Neuronal stem cell (in vitro differentiated cells): ENCODE data around the gene CARD16.
"Not testable (repeated sequence)": the region's sequence is repeated elsewhere in the genome, so short reads cannot be mapped to it uniquely, and the experiment has no call there.

Source experiments
- DNase-seq: peaks from one replicate; pipeline ENCODE4 v3.0.0-alpha.2; 2013; ENCODE audit warnings: low spot score
- H2AFZ ChIP-seq: one replicate; pipeline ENCODE4 v1.6.1; 2013; ENCODE audit warnings: mild to moderate bottlenecking, low read length, inconsistent platforms
- H2AK5ac ChIP-seq: 2 replicates; pipeline ENCODE4 v1.6.1; 2013; ENCODE audit warnings: low read depth, mild to moderate bottlenecking, inconsistent platforms, low read length, moderate library complexity, mixed read lengths
- H2BK120ac ChIP-seq: 2 replicates; pipeline ENCODE4 v1.6.1; 2013; ENCODE audit warnings: low read depth, mild to moderate bottlenecking, inconsistent platforms, low read length, moderate library complexity, mixed read lengths
- H2BK12ac ChIP-seq: one replicate; pipeline ENCODE4 v1.6.1; 2013; ENCODE audit warnings: low read length, inconsistent platforms
- H2BK15ac ChIP-seq: 2 replicates; pipeline ENCODE4 v1.6.1; 2013; ENCODE audit warnings: mild to moderate bottlenecking, low read length, inconsistent platforms, mixed read lengths
- H2BK5ac ChIP-seq: one replicate; pipeline ENCODE4 v1.6.1; 2013; ENCODE audit warnings: inconsistent platforms, mild to moderate bottlenecking, low read length, moderate library complexity
- H3K14ac ChIP-seq: one replicate; pipeline ENCODE4 v1.6.1; 2013; ENCODE audit warnings: low read length, inconsistent platforms
- H3K18ac ChIP-seq: 2 replicates; pipeline ENCODE4 v1.6.1; 2013; ENCODE audit warnings: low read length, inconsistent platforms
- H3K23ac ChIP-seq: 2 replicates; pipeline ENCODE4 v1.6.1; 2013; ENCODE audit warnings: low read depth, mild to moderate bottlenecking, mixed read lengths, low read length, inconsistent platforms; ENCODE audit not compliant: poor library complexity
- H3K27ac ChIP-seq: replicated peaks from 3 replicates; pipeline ENCODE4 v1.5.1; 2013; ENCODE audit warnings: low read length, inconsistent platforms
- H3K27me3 ChIP-seq, 3 experiments: 2 replicates each; pipeline ENCODE4 v1.6.1; 2013; ENCODE audit warnings: low read length in 3 of 3, mild to moderate bottlenecking in 2 of 3, inconsistent platforms in 1 of 3, low read depth in 1 of 3, mixed read lengths in 1 of 3, moderate library complexity in 1 of 3; ENCODE audit not compliant: control insufficient read depth in 3 of 3, insufficient read depth in 3 of 3
- H3K36me3 ChIP-seq, 2 donors: replicated peaks in 1 of 2; 2 replicates each; pipeline ENCODE4 v1.6.1; 2013; ENCODE audit warnings: low read length in 2 of 2; ENCODE audit not compliant: control insufficient read depth in 2 of 2, insufficient read depth in 2 of 2
- H3K4ac ChIP-seq: 2 replicates; pipeline ENCODE4 v1.6.1; 2013; ENCODE audit warnings: inconsistent platforms, mild to moderate bottlenecking, low read length, moderate library complexity
- H3K4me1 ChIP-seq, 2 donors: 1 replicate in 1 of 2; 2 replicates in 1 of 2; pipeline ENCODE4 v1.6.1; 2013; ENCODE audit warnings: low read length in 2 of 2, low read depth in 1 of 2; ENCODE audit not compliant: control insufficient read depth in 2 of 2, insufficient read depth in 1 of 2
- H3K4me2 ChIP-seq: one replicate; pipeline ENCODE4 v1.6.1; 2013; ENCODE audit warnings: mild to moderate bottlenecking, low read length, inconsistent platforms; ENCODE audit not compliant: insufficient read depth, poor library complexity, severe bottlenecking
- H3K4me3 ChIP-seq, 2 donors: 2 replicates each; pipeline ENCODE4 v1.5.1; 2013; ENCODE audit warnings: low read length in 2 of 2, mild to moderate bottlenecking in 2 of 2, inconsistent platforms in 1 of 2, moderate library complexity in 1 of 2
- H3K79me1 ChIP-seq: one replicate; pipeline ENCODE4 v1.6.1; 2013; ENCODE audit warnings: low read depth, mild to moderate bottlenecking, inconsistent platforms, low read length, moderate library complexity
- H3K9ac ChIP-seq: one replicate; pipeline ENCODE4 v1.6.1; 2013; ENCODE audit warnings: mild to moderate bottlenecking, low read depth, low read length, inconsistent platforms; ENCODE audit not compliant: poor library complexity
- H3K9me3 ChIP-seq, 2 donors: replicated peaks in 1 of 2; 2 replicates each; pipeline versions ENCODE3 to v1.6.1; 2013; ENCODE audit warnings: low read length in 2 of 2, mild to moderate bottlenecking in 2 of 2, inconsistent platforms in 1 of 2, low read depth in 1 of 2, mixed read lengths in 1 of 2, moderate library complexity in 1 of 2; ENCODE audit not compliant: control insufficient read depth in 2 of 2, insufficient read depth in 1 of 2
- H4K8ac ChIP-seq: one replicate; pipeline ENCODE4 v1.6.1; 2013; ENCODE audit warnings: low read depth, mild to moderate bottlenecking, inconsistent platforms, low read length, moderate library complexity
- H4K91ac ChIP-seq: one replicate; pipeline ENCODE4 v1.6.1; 2013; ENCODE audit warnings: low read length, low read depth, mild to moderate bottlenecking, inconsistent platforms; ENCODE audit not compliant: poor library complexity
- WGBS, 2 donors: extraction: QIAGEN DNeasy Blood & Tissue Kit; methylation state at CpG; one replicate each; pipeline ENCODE4 v1.1.7; 2013; ENCODE audit warnings: missing lambda C conversion rate in 2 of 2, mixed read lengths in 1 of 2; ENCODE audit not compliant: insufficient read length in 2 of 2, insufficient replicate concordance in 1 of 2; ENCODE audit errors: extremely low coverage in 2 of 2; 5-methylcytosine and 5-hydroxymethylcytosine counted together

The CARD16 gene

DNA sequence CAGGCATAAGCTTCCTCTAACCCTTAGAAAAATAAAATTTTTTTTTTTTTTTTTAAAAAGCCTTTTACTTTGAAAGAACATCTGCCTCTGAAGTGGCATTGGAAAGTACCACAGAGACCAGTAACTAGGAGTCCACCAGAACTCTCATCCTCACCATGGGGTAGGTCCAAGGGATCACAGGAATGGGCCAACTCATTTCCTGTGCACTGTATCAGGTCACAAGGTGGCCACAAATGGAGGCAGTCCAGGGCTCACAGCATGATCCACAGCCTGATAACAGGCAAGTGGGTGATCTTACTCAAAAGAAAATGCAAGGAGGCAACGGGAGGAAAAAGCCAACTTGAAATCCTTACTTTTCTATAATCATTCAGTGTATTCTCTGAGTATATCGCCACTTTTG lies 24.6 kb upstream of the CARD16 start:
- not testable (repeated sequence) for DNase-seq, H2AK5ac ChIP-seq, H3K9ac ChIP-seq, H3K4me1 ChIP-seq, H3K18ac ChIP-seq, H2BK12ac ChIP-seq, H4K8ac ChIP-seq, H3K36me3 ChIP-seq, H3K4ac ChIP-seq, H4K91ac ChIP-seq, H3K9me3 ChIP-seq, H3K4me2 ChIP-seq, H3K27me3 ChIP-seq, H2BK5ac ChIP-seq, H3K14ac ChIP-seq, H3K27ac ChIP-seq, H2BK15ac ChIP-seq, H3K79me1 ChIP-seq, H3K4me3 ChIP-seq, H2AFZ ChIP-seq, H2BK120ac ChIP-seq, H3K23ac ChIP-seq
- WGBS, 2 donors: no CpG with 5 or more reads among the region's 2 CpGs

GRCh38 chr11:105063245-105063941 lies 18.3 kb upstream of the CARD16 start:
- not testable (repeated sequence) for H2BK120ac ChIP-seq, H3K36me3 ChIP-seq, H3K4me1 ChIP-seq, H3K9ac ChIP-seq, H2AFZ ChIP-seq, DNase-seq, H3K23ac ChIP-seq, H2BK12ac ChIP-seq, H2AK5ac ChIP-seq, H3K4me3 ChIP-seq, H3K4me2 ChIP-seq, H3K14ac ChIP-seq, H4K8ac ChIP-seq, H2BK5ac ChIP-seq, H2BK15ac ChIP-seq, H3K79me1 ChIP-seq, H3K18ac ChIP-seq, H3K4ac ChIP-seq, H4K91ac ChIP-seq, H3K27ac ChIP-seq, H3K9me3 ChIP-seq, H3K27me3 ChIP-seq
- WGBS, 2 donors: no CpG with 5 or more reads among the region's 9 CpGs

GRCh38 chr11:105057432-105057831 lies 12.3 kb upstream of the CARD16 start:
- H3K4ac ChIP-seq: no peak overlapping the region
- no peak for DNase-seq
- no peak overlapping the region for H2AK5ac ChIP-seq
- H3K18ac ChIP-seq: no peak overlapping the region
- H3K9ac ChIP-seq: no peak overlapping the region
- H3K27me3 ChIP-seq: no peaks in the 10 kb centered on the region
- no CpG with 5 or more reads among the region's 4 CpGs for WGBS, 2 donors
- H3K36me3 ChIP-seq: no peaks in the 10 kb centered on the region
- no peak overlapping the region for H3K14ac ChIP-seq
- H3K4me2 ChIP-seq: no peak overlapping the region
- no peak overlapping the region for H3K4me3 ChIP-seq
- peaks cover 0 to 2% of the 10 kb centered on the region in 2 donors for H3K4me1 ChIP-seq
- no peak overlapping the region for H3K23ac ChIP-seq
- no peak overlapping the region for H4K91ac ChIP-seq
- no peak overlapping the region for H3K27ac ChIP-seq
- no peak overlapping the region for H2BK15ac ChIP-seq
- H2BK120ac ChIP-seq: no peak overlapping the region
- H3K79me1 ChIP-seq: no peaks in the 10 kb centered on the region
- H2AFZ ChIP-seq: no peak overlapping the region
- H4K8ac ChIP-seq: no peak overlapping the region
- H2BK5ac ChIP-seq: no peak overlapping the region
- no peaks in the 10 kb centered on the region for H3K9me3 ChIP-seq
- H2BK12ac ChIP-seq: no peak overlapping the region

DNA sequence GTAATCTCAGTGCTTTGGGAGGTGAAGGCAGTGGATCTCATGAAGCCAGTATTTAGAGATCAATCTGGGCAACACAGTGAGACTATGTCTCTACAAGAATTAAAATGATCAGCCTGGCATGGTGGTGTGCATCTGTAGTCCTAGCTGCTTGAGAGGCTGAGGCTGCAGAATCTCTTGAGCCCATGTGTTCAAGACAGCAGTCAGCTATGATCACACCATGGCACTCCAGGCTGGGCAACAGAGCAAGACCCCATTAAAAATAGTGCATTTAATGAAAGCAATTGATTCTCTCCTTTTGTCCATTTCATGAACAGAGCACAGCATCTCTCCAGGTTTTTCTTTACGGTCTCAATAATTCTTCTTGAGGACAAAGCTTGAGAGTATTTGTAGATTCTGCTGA lies 11.3 kb upstream of the CARD16 start:
- Histone ChIP-seq H4K91ac (no peak overlapping the region), H4K8ac (no peak overlapping the region), H3K4me2 (no peak overlapping the region), H3K79me1 (no peaks in the 10 kb centered on the region), H3K14ac (no peak overlapping the region), H3K9me3 (no peaks in the 10 kb centered on the region), H2AFZ (no peak overlapping the region), H2BK120ac (no peak overlapping the region), H3K4me1 (peaks cover 0 to 2% of the 10 kb centered on the region in 2 donors), H3K27me3 (no peaks in the 10 kb centered on the region), H3K9ac (no peak overlapping the region), H3K23ac (no peak overlapping the region), H3K27ac (no peak overlapping the region), H3K4me3 (no peak overlapping the region), H3K36me3 (no peaks in the 10 kb centered on the region), H3K4ac (no peak overlapping the region), H2AK5ac (no peak overlapping the region), H2BK12ac (no peak overlapping the region), H2BK5ac (no peak overlapping the region), H3K18ac (no peak overlapping the region), H2BK15ac (no peak overlapping the region)
- DNase-seq: no peak
- WGBS, 2 donors: no CpG with 5 or more reads among the region's 1 CpG
